GM20000 (cell line): ENCODE results near the gene TSR3.

ENCODE experiments used
- DNase-seq: peaks from one replicate; pipeline ENCODE4 v3.0.0; 2012; ENCODE audit warnings: low spot score
- CTCF ChIP-seq: IDR thresholded peaks from 2 replicates; pipeline ENCODE4 v1.5.1; 2012; ENCODE audit warnings: mild to moderate bottlenecking, control low read depth; ENCODE audit errors: extremely low read depth, missing control alignments

The TSR3 gene

GRCh38 chr16:1325673-1326371 lies 25.9 kb downstream of the TSR3 start:
- DNase-seq: no peak
- TF ChIP-seq CTCF: no peak

- no peak for DNase-seq
- no peak for TF ChIP-seq CTCF
Observed at GRCh38 chr16:1325261-1325660, 26.4 kb downstream of the TSR3 start.

GRCh38 chr16:1324286-1324826 lies 27.3 kb downstream of the TSR3 start:
- DNase-seq: no peak
- TF ChIP-seq CTCF: no peak

GRCh38 chr16:1323296-1324239 lies 28.1 kb downstream of the TSR3 start:
- TF ChIP-seq CTCF: no peak
- DNase-seq: no peak

GRCh38 chr16:1322407-1322806 lies 29.3 kb downstream of the TSR3 start:
- DNase-seq: no peak
- TF ChIP-seq CTCF: no peak

GRCh38 chr16:1320658-1321240 lies 30.9 kb downstream of the TSR3 start:
- TF ChIP-seq CTCF: no peak
- no peak for DNase-seq

- DNase-seq: no peak
- TF ChIP-seq CTCF: no peak
Observed at GRCh38 chr16:1320097-1320496, 31.6 kb downstream of the TSR3 start.
